Loucy (cell line): ENCODE measurements around the gene SLC26A8.

Experiments
- EZH2phosphoT487 ChIP-seq: fragments of 200-600 bp; IDR thresholded peaks from 2 replicates; pipeline ENCODE4 v1.6.1; 2018; ENCODE audit warnings: antibody characterized with exemption, mild to moderate bottlenecking, moderate library complexity, borderline replicate concordance
- TF ChIP-seq, protein P1 (sequence below): fragments of 200-600 bp; sonication (generic); conservative IDR thresholded peaks from 2 replicates; pipeline ENCODE4 v1.5.1; 2014; ENCODE audit warnings: mild to moderate bottlenecking, antibody characterized with exemption, low read length

DNA sequence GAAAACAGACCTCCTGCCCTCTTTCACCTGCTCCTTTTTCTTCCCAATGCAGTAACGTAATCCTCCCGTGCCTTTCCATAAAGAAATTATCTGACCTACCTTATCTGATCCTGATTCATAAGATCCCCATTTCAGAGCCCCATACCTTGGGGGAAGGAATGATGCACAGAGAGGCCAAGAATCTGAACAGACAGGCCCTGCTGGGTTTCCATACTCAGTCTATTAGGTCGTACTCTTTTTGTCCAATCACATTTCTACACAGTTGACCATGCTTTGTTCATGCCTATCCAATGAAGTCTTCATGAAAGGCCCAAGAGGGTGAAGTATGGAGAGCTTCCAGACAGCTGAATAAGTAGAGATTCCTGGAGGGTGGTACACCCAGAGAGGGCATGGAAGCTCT lies 128.9 kb downstream of the SLC26A8 start:
- TF ChIP-seq, protein P1, sequence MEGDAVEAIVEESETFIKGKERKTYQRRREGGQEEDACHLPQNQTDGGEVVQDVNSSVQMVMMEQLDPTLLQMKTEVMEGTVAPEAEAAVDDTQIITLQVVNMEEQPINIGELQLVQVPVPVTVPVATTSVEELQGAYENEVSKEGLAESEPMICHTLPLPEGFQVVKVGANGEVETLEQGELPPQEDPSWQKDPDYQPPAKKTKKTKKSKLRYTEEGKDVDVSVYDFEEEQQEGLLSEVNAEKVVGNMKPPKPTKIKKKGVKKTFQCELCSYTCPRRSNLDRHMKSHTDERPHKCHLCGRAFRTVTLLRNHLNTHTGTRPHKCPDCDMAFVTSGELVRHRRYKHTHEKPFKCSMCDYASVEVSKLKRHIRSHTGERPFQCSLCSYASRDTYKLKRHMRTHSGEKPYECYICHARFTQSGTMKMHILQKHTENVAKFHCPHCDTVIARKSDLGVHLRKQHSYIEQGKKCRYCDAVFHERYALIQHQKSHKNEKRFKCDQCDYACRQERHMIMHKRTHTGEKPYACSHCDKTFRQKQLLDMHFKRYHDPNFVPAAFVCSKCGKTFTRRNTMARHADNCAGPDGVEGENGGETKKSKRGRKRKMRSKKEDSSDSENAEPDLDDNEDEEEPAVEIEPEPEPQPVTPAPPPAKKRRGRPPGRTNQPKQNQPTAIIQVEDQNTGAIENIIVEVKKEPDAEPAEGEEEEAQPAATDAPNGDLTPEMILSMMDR, result no peak
- no peak for TF ChIP-seq EZH2phosphoT487
